Suprapubic skin (tissue), 3 donors: ENCODE results near the gene SACS.

ENCODE experiments used
- EP300 ChIP-seq: sonication (generic); formaldehyde crosslinking; IDR thresholded peaks from one replicate; pipeline ENCODE4 v1.6.1; 2017; ENCODE audit warnings: antibody characterized with exemption
- POLR2A ChIP-seq, 2 donors: fragments of 450-650 bp; IDR thresholded peaks; one replicate each; pipeline ENCODE4 v1.6.1; 2017; ENCODE audit warnings: antibody characterized with exemption in 2 of 2, mild to moderate bottlenecking in 2 of 2, moderate library complexity in 2 of 2
- TF ChIP-seq, protein P1 (sequence below), 2 donors: fragments of 200-600 bp in 1 of 2; fragments of 450-650 bp in 1 of 2; sonication (generic) in 1 of 2; IDR thresholded peaks; one replicate each; pipeline ENCODE4 v1.5.1; 2016 to 2019; ENCODE audit warnings: antibody characterized with exemption in 2 of 2, mild to moderate bottlenecking in 1 of 2, moderate library complexity in 1 of 2

DNA sequence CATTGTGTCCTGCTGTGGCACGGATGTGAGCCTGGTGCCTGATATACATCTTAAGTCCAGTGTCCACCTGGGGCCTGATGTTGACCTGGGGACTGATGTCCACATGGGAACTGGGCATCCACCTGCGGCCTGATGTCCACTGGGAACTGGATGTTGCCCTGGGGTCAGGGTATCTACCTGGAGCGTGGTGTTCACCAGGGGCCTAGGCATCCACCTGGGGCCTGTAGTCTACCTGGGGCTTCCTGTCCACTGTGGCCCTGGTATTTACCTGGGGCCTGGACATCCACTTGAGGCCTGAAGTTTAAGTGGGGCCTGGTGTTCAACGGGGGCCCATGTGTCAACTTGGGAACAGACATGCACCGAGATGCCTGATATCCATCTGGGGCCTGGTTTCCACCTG is 11.9 kb downstream of the SACS start:
- TF ChIP-seq, protein P1, sequence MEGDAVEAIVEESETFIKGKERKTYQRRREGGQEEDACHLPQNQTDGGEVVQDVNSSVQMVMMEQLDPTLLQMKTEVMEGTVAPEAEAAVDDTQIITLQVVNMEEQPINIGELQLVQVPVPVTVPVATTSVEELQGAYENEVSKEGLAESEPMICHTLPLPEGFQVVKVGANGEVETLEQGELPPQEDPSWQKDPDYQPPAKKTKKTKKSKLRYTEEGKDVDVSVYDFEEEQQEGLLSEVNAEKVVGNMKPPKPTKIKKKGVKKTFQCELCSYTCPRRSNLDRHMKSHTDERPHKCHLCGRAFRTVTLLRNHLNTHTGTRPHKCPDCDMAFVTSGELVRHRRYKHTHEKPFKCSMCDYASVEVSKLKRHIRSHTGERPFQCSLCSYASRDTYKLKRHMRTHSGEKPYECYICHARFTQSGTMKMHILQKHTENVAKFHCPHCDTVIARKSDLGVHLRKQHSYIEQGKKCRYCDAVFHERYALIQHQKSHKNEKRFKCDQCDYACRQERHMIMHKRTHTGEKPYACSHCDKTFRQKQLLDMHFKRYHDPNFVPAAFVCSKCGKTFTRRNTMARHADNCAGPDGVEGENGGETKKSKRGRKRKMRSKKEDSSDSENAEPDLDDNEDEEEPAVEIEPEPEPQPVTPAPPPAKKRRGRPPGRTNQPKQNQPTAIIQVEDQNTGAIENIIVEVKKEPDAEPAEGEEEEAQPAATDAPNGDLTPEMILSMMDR (IDR thresholded peaks at IDR 0.05), result no peak
- TF ChIP-seq EP300, result no peak
- TF ChIP-seq POLR2A (IDR thresholded peaks at IDR 0.05), result no peak
